ENCODE data around the gene TTL.
"Not testable (repeated sequence)": the region's sequence is repeated elsewhere in the genome, so short reads cannot be mapped to it uniquely, and the experiment has no call there.

Gene TTL

DNA sequence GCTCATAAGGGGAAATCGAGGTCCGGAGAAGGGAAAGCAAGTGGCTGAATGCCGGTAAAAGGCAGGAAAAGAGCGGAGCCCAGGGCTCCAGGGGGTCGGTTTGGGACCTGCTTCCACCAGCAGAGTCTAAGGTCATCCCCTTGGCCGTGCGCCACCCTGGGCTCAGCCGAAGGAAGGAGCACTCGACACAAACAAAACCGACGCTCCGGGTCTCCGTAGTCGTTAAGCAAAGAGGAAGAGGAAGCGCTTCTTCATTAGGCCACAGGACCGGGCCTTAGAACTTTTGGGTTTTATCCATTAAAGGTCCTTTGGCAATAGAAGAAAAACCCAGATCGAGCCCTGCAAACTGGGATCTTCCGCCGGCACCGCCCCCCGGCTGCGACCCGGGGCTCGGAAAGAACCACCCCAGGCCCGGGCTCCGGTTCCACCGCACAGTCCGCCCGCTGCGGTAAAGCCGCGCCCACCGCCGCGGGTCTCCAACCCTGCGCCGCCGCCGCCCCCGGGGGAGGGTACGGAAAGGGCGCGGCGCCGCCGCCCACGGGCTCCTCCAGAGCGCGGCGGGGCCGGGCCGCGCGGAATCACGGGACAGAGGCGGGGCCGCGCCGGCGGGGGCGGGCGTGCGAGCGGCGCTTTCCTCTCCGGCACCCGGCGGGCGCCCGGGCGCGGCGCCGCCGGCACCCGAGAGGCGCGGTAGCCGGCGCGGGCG is at the start of gene TTL:
TSS of gene TTL (plus strand) at position 629 of the 706 bp plus-strand sequence. CDS start 189 bp downstream, outside the sequence.
- DNase-seq (ENCODE audit: low spot score) = peak; percentile 77

DNA sequence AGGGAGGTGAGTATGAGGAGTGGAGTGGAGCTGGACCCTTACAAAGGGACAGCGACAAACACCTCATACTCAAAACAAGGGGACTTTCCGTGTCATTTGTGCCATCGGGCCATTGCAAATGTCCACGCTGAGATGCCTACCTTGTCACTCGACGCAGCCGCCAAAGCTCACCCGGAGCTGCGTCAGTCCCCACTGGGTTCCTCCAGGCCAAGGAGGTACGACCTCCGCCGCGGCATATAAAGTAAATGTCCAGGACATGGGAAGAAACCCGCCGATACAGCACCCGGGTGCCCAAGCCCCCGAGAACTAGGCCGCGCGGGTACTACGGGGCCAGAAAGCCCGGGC is 49.6 kb upstream of the TTL start:
- not testable (repeated sequence) for DNase-seq (ENCODE audit: low spot score)

DNA sequence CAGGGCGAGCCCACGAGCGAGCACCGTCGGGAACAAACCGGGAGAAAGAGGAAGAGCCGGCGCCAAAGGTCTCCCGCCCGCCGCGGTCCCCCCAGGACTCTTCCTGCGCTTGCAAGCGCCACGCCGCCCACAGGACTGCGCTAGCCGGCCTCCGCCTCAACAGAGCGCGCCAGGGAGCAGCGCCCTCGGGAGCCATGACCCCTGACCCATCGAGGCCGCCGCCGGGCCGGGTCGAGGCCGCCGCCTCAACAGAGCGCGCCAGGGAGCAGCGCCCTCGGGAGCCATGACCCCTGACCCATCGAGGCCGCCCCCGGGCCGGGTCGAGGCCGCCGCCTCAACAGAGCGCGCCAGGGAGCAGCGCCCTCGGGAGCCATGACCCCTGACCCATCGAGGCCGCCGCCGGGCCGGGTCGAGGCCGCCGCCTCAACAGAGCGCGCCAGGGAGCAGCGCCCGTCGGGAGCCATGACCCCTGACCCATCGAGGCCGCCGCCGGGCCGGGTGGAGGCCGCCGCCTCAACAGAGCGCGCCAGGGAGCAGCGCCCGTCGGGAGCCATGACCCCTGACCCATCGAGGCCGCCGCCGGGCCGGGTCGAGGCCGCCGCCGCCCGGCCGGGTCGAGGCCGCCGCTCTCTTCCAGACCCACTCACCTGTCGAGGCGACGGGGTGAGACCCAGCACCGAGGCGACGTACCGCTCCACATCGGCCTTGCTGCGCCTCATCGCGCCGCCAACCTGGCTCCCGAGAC is 49.0 kb upstream of the TTL start:
- not testable (repeated sequence) for DNase-seq (ENCODE audit: low spot score)

DNA sequence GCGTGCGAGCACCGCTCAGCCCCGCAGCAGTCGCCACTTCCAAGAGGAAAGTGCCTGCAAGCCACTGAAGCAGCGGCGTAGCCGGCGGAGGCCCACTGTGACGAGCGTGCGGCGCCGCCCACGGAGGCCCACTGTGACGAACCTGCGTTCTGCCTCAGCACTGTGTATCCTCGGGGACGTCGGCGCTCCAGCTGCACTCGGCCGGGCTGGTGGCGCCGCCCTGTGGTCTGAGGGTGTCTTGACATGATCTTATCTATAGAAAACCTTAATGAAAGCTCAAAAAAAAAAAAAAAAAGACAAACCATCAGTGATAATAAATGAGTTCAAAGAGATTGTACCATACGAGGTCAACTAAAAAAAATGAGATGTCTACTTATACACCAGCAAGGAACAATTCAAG is 48.5 kb upstream of the TTL start, which contains the start of gene RGPD8:
TSS of gene RGPD8 (minus strand) at position 166 of the 400 bp plus-strand sequence. CDS start 192 bp downstream, outside the sequence.
- not testable (repeated sequence) for DNase-seq (ENCODE audit: low spot score)

DNA sequence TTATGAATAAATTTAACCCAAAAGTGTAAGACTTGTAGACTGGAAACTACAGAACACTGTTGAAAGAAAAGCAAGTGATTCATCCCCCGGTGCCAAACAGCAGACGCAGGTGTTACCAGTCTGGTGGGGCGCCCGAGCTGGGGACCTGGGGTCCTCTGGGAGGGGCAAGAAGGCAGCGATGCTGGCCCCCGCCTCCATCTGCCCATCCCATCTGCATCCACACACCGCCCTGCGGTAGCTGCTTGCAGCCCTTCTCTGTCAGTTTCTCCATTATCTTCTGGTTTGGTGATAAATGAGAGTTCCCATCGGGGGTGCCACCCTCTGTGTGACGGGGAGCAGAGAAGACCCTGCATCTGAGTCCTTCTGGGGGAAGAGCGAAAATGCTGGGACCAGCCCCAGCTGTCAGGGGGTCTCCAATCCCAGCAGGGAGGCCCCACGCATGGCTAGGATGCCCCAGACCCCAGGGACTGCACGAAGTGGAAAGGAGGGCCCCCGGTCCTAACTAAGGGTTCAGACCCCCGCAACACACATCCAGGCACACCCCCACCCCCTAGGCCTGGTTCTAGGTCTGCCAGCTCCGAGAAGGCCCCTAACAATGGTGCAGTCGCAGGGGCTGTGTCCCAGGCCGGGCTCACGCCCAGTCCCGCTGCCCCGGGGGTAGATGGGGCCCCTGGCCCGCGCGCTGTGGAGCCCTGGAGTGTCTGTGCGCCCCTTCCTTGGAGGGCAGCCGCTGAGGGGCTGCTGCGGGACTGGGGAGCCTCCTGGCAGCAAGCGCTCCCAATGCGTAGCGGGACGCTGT is 47.8 kb upstream of the TTL start:
- no peak for DNase-seq (ENCODE audit: low spot score)

DNA sequence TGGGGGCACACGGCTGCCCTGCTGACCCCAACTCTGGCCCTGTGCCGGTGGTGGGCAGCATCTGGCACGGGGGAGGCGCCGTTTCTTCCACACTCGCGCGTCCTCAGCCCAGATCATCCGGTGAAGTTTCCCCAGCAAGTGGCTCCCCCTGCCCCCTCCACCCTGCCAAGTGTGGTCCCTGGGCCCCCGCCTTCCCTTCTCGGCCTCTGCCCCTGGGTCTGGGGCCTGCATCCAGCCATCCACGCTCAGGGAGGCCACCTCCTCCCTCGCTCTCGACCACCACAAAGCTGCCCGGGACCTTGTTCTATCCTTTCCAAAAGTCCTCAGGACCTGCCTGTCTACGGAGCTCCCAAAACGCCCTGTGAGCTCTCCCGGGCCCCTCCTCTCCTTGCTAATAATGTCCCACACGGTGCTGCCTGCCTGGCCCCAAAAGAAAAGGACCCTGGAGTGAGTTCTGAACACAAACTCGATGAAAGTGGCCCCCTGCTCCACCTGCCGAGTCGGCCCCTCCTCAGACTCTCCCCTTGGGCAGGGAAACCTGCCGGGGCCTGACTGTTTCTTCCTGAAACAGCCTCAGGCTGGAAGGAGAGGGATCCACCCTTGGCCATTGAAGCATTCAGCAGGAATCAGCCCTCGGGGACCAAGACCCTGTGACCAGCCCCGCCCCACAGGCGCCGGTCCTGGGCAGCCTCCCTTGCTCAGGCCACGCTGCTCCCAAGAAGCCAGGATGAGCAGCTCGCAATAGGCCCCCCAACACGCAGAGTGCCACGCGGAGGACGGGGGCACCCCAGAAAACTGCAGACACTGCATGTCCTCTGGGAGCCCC is 46.9 kb upstream of the TTL start:
- not testable (repeated sequence) for DNase-seq (ENCODE audit: low spot score)

DNA sequence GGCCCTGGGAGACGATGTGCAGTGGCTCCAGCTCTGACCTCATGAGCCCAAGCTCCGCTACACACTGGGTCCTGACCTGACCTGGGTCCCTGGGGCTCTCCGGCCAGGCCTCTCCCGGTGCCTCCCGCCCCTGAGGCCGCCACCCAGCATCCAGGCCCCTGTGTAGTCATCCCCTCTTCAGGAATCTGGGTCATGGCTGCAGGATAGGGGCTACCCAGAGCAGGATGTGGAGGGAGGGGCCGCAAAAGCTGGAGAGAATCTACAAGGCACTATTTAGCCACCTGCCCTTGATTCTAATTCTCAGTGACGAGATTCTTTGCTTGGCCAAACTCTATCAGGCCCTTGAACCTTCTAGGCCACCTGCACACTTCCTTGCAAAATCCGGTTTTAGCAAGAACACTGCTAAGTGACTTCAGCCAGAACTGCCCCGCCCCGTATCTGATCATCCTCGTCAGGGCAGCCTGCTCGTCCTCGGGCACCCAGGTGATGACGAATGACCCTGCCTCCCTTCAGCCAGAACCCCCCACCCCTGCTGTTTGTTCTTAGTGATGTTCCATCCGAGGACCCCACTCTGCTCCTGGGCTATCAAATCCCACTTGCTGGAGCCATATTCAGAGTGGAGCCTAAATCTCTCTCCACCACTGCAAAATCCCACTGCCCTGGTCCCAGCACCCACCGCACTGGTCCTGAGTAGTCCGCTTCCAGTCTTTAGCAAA is 46.1 kb upstream of the TTL start:
- DNase-seq (ENCODE audit: low spot score) = not testable (repeated sequence)

DNA sequence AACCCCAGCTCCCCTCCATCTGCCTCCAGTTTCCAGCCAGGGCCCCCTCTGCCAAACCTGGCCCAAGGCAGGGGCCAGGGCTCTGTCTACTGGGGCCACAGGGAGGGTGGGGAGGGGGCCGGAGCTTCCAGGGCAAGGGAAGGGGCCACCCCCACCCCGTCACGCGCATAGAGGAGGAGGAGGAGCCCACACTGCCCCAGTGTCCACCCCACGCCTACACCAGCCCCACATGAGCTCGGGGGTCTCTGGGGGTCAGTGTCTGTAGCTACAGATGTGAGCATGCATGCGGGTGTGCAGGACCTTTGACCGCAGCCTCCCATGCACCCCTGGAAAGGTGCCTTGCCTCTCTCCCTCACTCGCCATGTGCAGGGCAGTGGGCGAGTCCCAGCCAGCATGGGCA is 45.0 kb upstream of the TTL start:
- not testable (repeated sequence) for DNase-seq (ENCODE audit: low spot score)

DNA sequence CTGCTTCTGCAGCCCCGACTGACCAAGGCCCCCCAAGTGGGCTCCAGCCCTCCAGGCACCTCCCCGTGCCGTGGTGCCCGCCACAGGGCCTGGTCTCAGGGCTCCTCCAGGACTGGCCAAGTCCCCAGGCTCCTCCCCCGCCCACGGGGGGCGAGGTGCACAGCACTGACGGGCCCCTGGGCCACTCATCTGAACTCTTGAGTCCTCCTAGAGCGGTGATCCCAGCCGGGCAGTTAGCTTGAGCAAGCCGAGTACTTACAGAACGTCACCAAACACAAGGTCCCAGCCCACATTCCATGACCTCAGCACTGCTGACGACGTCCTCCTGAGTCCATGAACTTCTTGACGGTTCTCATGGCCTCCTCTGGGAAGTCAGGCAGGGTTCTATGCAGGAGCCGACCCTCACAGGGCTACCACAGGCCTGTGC is 44.5 kb upstream of the TTL start:
- not testable (repeated sequence) for DNase-seq (ENCODE audit: low spot score)

DNA sequence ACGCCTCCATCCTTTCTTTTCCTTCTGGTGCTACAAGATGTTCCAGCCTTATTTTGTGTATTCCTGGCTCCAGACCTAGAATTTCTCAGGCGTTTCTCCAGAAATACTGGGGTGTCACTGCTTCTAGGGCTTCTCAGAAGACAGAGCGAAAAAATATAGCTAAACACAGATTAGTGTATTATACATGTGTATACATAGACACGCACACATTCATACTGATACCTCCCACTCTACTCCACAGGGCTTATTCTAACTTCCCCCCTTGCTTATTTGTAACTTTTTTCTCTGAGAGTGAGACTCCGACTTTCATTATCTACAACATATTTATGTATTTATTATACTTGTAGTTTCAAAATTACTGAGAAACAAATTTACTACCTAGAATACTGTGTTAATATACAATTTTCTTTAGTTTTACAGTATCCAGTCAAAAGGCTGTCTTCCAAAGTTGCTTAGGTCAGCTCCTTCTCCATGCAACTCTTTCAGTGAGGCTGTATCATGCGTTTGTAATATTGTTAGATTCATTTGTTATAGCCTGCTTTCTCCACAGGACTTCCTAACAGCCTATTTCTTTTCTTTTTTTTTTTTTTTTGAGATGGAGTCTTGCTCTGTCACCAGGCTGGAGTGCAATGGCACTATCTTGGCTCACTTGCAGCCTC is 43.2 kb upstream of the TTL start:
- DNase-seq (ENCODE audit: low spot score) = not testable (repeated sequence)

DNA sequence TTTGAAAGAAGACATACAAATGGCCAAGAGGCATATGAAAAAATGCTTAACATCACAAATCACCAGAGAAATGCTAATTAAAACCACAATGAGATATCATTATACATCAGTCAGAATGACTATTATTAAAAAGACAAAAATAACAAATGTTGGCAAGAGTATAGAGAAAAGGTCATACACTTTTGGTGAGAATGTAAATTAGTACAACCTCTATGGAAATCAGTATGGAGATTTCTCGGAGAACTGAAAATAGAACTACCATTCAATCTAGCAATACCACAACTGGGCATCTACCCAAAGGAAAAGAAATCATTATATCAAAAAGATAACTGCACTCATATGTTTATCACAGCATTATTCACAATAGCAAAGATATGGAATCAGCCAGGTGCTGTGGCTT is 37.7 kb upstream of the TTL start:
- not testable (repeated sequence) for DNase-seq (ENCODE audit: low spot score)

DNA sequence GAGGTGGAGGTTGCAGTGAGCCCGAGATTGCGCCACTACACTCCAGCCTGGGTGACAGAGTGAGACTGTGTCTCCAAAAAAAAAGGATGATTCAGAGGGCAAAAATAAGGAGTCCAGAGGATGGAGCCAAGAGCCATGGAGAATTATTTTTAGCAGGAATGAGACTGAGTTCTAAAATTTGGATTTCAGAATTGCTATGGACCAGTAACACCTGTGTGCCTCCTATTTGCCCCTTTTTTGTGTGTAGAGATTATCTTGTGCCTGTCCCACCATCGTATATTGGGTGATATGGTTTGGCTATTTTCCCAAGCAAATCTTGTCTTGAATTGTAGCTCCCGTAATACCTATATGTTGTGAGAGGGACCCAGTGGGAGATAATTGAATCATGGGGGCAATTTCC is 32.1 kb upstream of the TTL start:
- DNase-seq (ENCODE audit: low spot score) = no peak

DNA sequence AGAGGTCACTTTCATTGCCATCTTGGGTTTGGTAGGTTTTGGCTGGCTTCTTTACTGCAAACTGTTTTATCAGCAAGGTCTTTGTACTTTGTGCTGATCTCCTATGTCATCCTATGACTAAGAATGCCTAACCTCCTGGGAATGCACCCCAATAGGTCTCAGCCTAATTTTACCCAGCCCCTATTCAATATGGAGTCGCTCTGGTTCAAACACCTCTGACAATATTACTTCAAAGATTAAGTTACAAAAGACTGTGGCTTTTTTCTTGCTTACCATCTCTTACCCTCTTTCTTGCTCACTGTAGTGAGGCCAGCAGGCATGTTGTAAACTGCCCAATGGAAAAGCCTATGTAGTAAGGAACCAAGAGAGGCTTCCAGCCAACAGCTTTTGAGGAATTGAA is 30.6 kb upstream of the TTL start:
- DNase-seq (ENCODE audit: low spot score) = no peak

DNA sequence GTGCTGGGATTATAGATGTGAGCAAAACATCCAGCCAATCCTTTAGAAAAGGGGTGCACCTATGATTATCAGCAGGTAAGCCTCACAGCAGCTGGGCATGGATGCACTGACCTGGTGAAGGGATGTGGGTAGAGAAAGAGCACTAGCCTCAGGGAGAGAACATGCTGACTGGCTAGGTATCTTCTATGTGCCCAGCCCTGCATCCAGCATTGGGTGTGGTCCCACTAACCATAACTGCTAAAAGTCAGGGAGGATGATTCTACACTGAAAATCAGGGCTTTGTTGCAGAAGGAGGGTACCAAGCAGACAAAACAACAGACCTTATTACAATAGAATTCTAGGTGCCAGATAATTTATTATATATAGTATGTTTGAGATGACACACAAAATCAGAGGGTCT is 27.4 kb upstream of the TTL start:
- DNase-seq (ENCODE audit: low spot score) = no peak

DNA sequence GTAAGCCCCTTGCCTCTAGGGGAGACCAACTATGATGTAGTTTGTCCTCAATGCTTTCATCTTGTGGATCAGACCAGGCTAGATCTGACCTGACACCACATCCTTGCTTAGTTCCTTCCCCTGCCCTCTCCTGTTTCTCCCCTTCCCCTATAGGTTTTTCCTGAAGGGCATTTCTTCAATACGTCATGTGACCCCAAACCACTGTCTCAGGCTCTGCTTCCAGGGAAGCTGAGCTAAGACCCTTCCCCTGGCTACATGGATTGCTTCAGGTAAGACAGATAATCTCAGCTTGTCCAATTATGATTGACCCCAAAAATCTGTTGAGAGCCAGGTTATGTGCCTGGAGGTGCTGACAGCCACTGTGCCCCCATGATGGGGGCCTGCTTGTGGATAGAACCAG is 22.6 kb upstream of the TTL start:
- DNase-seq (ENCODE audit: low spot score) = no peak

DNA sequence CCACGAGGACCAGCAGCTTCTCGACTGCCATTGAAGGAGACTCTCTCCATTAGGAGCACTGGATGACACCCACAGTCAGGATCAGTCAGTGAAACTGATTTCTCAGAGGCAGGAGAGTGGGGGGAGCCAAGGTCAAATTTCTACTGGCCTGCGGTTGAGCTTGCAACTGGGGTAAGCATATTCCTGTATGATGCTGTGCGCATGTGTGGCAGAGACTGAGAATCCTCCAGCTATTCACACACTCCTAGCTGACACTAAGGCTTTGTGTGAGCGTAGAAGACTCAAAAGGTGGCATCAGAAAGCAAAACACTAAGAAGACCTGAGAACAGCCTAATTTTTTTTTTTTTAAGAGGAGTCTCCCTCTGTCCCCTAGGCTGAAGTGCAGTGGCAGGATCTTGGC is 19.8 kb upstream of the TTL start:
- no peak for DNase-seq (ENCODE audit: low spot score)

DNA sequence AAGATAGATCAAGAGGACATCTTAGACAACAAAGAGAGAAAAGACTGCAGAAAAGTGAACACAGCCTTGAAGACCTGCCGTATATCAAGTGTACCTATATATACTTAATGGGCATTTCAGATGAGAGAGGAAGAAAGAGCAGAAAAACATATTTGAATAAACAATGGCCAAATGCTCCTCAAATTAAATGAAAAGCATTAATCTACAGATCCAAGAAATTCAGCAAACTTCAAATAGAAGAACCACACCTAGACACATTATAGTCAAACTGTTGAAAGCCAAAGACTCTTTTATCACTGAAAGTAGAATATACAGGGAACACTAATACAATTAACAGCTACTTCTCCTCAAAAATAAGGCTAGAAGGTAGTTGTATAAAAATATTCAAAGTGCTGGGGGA is 18.7 kb upstream of the TTL start:
- no peak for DNase-seq (ENCODE audit: low spot score)

DNA sequence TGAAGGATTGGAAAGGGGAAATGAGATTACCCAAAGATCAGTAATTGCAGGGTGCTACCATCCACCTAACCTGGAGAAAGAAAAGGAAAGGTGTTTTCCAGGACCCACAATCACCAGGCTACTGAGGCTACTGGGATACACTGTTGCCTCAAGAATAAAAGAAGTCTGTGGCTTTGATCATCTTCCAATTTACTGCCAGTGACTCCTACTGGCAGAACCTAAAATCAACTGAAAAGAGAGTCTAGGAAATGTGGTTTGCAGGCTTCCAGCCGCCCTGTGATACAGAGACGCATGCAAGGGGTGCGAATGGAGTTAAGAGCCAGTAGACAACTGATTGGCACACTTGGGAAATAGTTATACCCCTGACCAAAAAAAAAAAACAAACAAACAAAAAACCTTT is 16.6 kb upstream of the TTL start:
- DNase-seq (ENCODE audit: low spot score) = no peak

DNA sequence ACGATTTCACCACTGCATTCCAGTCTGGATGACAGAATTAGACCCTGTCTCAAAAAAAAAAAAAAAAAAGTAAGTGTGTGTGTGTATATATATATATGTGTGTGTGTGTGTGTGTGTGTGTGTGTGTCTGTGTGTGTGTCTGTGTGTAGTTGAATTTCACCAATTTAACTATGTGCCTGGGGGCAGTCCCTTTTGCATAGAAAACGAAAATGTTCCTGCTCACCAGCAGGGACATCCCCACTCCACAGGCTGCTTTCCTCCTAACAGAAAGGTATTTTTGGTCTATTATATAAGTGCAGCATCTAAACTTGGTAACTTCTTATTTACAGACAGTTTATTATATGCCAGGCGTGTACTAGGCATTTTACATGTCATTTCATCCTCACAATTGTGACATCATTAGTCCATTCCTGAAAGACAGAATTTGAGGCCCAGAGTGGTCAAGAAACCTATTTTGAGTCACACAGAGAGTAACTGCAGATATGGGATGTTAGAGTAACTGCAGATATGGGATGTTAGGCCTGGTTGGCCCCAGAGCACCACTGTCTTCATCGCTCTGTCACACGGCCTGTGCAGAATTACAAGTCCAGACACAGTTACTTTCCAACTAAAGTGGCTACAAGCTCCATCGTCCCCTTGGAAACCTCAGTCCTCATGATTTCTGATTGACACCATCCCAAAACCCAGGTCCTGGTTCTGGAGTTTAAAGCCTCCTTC is 9.3 kb upstream of the TTL start:
- DNase-seq (ENCODE audit: low spot score) = no peak
